Erythroblast (primary cell): ENCODE results near the gene BCAM.

Experiments used
- GATA1 ChIP-seq: IDR thresholded peaks from 2 replicates; pipeline ENCODE4 v1.6.1; 2011; ENCODE audit warnings: low read depth, mild to moderate bottlenecking, control low read depth, low read length, moderate library complexity
- POLR2A ChIP-seq: IDR thresholded peaks from 2 replicates; pipeline ENCODE4 v1.6.1; 2011; ENCODE audit warnings: mild to moderate bottlenecking, low read length

DNA sequence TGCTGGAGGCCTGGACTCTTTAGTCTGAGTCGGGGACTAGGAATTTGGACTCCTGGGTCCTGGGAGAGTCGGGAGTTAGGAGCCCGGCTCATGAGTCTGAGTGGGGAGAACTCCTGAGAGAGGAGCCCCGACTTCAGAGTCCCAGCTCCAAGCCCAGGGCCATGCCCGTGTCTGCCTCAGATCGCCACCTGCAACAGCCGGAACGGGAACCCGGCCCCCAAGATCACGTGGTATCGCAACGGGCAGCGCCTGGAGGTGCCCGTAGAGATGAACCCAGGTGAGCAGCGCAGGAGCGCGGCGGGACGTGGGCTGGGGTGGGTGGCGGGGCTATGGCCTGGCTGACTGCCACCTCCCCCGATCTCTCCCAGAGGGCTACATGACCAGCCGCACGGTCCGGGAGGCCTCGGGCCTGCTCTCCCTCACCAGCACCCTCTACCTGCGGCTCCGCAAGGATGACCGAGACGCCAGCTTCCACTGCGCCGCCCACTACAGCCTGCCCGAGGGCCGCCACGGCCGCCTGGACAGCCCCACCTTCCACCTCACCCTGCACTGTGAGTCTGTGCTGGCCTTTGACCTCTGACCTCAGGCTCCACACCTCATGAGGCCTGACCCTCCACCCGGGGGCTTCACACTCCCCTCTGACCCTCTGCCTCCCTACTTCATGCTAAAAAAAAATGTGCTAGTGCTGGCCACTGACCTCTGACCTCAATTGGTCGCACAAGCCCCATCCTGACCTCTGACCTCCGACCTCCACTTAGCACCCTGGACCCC is 4.4 kb downstream of the BCAM start:
- TF ChIP-seq POLR2A: no peak
- no peak for TF ChIP-seq GATA1
